ENCODE results near the gene RUNX2. TPM values are rescaled to one million over a fixed set of nuclear protein-coding genes. Genes with fewer than 3 reads are reported as not detected.

Gene RUNX2
- total and polyA plus RNA-seq, 8 donors = 0.09 to 3.8 (median 0.35) TPM

DNA sequence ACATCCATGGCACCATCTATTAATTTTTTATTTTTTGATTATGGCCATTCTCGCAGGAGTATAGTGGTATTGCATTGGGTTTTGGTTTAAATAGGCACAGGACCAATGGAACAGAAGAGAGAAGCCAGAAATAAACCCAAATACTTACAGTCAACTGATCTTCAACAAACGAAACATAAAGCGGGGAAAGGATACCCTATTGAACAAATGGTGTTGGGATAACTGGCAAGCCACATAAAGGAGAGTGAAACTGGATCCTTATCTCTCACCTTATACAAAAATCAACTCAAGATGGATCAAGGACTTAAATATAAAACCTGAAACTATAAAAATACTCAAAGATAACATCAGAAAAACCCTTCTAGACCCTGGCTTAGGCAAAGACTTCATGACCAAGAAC lies 25.3 kb upstream of the RUNX2 start:
- intact Hi-C loops (cut with DNase I) = no loop called here
- DNase-seq (no peak), FAIRE-seq (no peak)

GRCh38 chr6:45305546-45305945 lies 22.6 kb upstream of the RUNX2 start:
- intact Hi-C loops (cut with DNase I) = no loop called here
- WGBS, 2 donors = 88 to 94% methylated on average over 1 of the region's 1 CpG
- H3K9me3 ChIP-seq = no peaks in the 10 kb centered on the region
- no peak for FAIRE-seq
- no peak overlapping the region for H3K27ac ChIP-seq
- TF ChIP-seq, protein P1, sequence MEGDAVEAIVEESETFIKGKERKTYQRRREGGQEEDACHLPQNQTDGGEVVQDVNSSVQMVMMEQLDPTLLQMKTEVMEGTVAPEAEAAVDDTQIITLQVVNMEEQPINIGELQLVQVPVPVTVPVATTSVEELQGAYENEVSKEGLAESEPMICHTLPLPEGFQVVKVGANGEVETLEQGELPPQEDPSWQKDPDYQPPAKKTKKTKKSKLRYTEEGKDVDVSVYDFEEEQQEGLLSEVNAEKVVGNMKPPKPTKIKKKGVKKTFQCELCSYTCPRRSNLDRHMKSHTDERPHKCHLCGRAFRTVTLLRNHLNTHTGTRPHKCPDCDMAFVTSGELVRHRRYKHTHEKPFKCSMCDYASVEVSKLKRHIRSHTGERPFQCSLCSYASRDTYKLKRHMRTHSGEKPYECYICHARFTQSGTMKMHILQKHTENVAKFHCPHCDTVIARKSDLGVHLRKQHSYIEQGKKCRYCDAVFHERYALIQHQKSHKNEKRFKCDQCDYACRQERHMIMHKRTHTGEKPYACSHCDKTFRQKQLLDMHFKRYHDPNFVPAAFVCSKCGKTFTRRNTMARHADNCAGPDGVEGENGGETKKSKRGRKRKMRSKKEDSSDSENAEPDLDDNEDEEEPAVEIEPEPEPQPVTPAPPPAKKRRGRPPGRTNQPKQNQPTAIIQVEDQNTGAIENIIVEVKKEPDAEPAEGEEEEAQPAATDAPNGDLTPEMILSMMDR (IDR thresholded peaks at IDR 0.05) = no peak
- H3K27me3 ChIP-seq = no peaks in the 10 kb centered on the region
- H3K36me3 ChIP-seq = no peaks in the 10 kb centered on the region
- no peaks in the 10 kb centered on the region for H3K4me1 ChIP-seq
- no peak for ATAC-seq
- no peak overlapping the region for H3K4me3 ChIP-seq
- DNase-seq = no peak

More for the DNA sequence above, 25.3 kb upstream of the RUNX2 start:
- H3K4me1 ChIP-seq = no peaks in the 10 kb centered on the region
- TF ChIP-seq, protein P1 (IDR thresholded peaks at IDR 0.05) = no peak
- no peak overlapping the region for H3K4me3 ChIP-seq
- no peak for ATAC-seq
- H3K36me3 ChIP-seq = no peaks in the 10 kb centered on the region
- H3K27ac ChIP-seq = no peak overlapping the region
- H3K27me3 ChIP-seq = no peaks in the 10 kb centered on the region
- WGBS, 2 donors = 98 to 99% methylated on average over 3 of the region's 3 CpGs
- no peaks in the 10 kb centered on the region for H3K9me3 ChIP-seq

DNA sequence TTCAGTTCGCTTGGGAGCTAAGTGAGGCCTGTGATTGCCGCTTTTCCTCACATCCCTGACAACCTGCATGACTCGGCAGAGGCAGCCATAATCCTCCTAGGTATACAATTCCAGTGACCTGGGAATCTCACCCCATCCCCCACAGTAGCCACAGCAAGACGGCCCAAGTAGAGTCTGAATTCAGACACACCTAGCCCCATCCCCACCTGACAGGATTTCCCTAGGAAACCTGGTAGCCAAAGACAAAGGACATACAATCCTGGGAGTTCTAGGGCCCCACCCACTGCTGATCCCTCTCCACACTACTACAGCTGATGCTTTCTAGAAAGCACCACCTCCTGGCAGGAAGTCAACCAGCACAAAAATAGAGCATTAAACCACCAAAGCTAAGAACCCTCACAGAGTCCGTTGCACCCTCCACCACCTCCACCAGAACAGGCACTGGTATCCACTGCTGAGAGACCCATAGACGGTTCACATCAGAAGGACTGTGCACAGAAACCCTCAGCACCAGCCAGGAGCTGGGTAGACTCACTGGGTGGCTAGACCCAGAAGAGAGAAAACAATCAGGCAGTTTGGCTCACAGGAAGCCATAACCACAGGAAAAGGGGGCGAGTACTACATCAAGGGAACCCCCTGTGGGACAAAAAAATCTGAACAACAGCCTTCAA lies 17.9 kb upstream of the RUNX2 start:
- FAIRE-seq = no peak
- Histone ChIP-seq H3K27me3 (no peaks in the 10 kb centered on the region), H3K27ac (no peak overlapping the region), H3K4me1 (no peaks in the 10 kb centered on the region), H3K4me3 (no peak overlapping the region), H3K9me3 (no peaks in the 10 kb centered on the region), H3K36me3 (no peaks in the 10 kb centered on the region)
- DNase-seq = no peak
- no peak for ATAC-seq
- TF ChIP-seq, protein P1 (IDR thresholded peaks at IDR 0.05) = no peak
- intact Hi-C loops (cut with DNase I) = no loop called here
- WGBS, 2 donors = 89 to 94% methylated on average over 7 of the region's 7 CpGs

GRCh38 chr6:45314146-45314545 lies 14.0 kb upstream of the RUNX2 start:
- WGBS, 2 donors = 64 to 68% methylated on average over 5 of the region's 5 CpGs
- TF ChIP-seq, protein P1 (IDR thresholded peaks at IDR 0.05) = no peak
- Histone ChIP-seq H3K9me3 (peaks cover 0 to under 1% (median 0%) of the 10 kb centered on the region in 4 donors), H3K36me3 (no peaks in the 10 kb centered on the region), H3K4me1 (no peaks in the 10 kb centered on the region), H3K27ac (no peak overlapping the region), H3K4me3 (no peak overlapping the region), H3K27me3 (no peaks in the 10 kb centered on the region)
- intact Hi-C loops (cut with DNase I) = no loop called here
- FAIRE-seq (no peak), DNase-seq (no peak), ATAC-seq (no peak)

DNA sequence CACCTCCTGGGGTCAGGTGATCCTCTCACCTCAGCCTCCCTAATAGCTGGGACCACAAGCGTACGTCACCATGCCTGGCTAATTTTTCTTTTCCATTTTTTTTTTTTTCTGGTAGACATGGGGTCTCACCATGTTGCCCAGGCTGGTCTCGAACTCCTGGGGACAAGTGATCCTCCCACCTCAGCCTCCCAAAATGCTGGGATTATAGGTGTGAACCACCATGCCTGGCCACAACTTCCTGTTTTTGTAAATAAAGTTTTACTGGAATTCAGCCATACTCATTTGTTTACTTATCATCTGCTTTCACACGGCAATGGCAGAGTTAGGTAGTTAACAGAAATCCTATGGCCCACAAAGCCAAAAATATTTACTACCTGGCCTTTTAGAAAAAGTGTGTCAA lies 7.8 kb upstream of the RUNX2 start:
- peaks cover 0 to 2% (median 0%) of the 10 kb centered on the region in 4 donors for H3K9me3 ChIP-seq
- intact Hi-C loops (cut with DNase I) = no loop called here
- FAIRE-seq (no peak), ATAC-seq (no peak), DNase-seq (no peak)
- H3K36me3 ChIP-seq = no peaks in the 10 kb centered on the region
- H3K27ac ChIP-seq = no peak overlapping the region
- H3K27me3 ChIP-seq = no peaks in the 10 kb centered on the region
- TF ChIP-seq, protein P1 (IDR thresholded peaks at IDR 0.05) = no peak
- WGBS, 2 donors = 76 to 83% methylated on average over 4 of the region's 4 CpGs
- H3K4me1 ChIP-seq = peaks cover 0 to 4% (median 0%) of the 10 kb centered on the region in 3 donors
- H3K4me3 ChIP-seq = no peak overlapping the region

Measured in pancreas (tissue), 10 donors.